ENCODE measurements around the gene ZNF311. TPM values are rescaled to one million over a fixed set of nuclear protein-coding genes. Genes with fewer than 3 reads are reported as not detected.

Gene ZNF311
- total RNA-seq, 1 experiment from 2014 or later, result 0.57 TPM

DNA sequence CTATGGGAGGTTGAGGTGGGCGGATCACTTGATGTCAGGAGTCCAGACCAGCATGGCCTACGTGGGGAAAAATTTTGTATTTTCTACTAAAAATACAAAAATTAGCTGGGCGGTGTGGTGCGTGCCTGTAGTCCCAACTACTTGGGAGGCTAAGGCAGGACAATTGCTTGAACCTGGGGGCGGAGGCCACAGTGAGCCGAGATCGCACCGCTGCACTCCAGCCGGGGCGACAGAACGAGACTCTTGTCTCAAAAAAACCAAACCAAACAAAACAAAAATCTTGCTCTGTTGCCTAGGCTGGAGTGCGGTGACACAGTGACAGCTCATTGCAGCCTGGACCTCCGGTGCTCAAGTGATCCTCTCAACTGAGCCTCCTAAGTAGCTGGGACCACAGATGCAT lies 23.7 kb upstream of the ZNF311 start:
- H3K23me2 ChIP-seq (ENCODE audit: insufficient read length, low read depth, low read length, poor library complexity, severe bottlenecking), result no peaks in the 10 kb centered on the region

More for the DNA sequence above, 23.7 kb upstream of the ZNF311 start:
- no peak overlapping the region for H2BK20ac ChIP-seq (ENCODE audit: low read depth, low read length, poor library complexity, severe bottlenecking)
- no peak overlapping the region for H3T11ph ChIP-seq (ENCODE audit: low read length)
- H2AFZ ChIP-seq (ENCODE audit: low read length), result no peak overlapping the region
- Mint-ChIP-seq H3K27ac (no peak overlapping the region; a peak in 1 of 7 replicates), H3K9me3 (no peaks in the 10 kb centered on the region), H3K36me3 (ENCODE audit: insufficient read depth in 1 of 3, low read depth in 3 of 3) (no peaks in the 10 kb centered on the region), H3K27me3 (ENCODE audit: low read depth) (peaks cover 4% of the 10 kb centered on the region; the same call in 1 of the 2 replicates), H3K4me1 (no peaks in the 10 kb centered on the region), H3K4me3 (no peak overlapping the region)
- no peak overlapping the region for H4K8ac ChIP-seq (replicated peaks; ENCODE audit: insufficient read length, low read depth, low read length)
- H3K9ac ChIP-seq (ENCODE audit: extremely low read depth, insufficient read length, low read length), result no peak overlapping the region
- H3K4me2 ChIP-seq (ENCODE audit: insufficient read depth, insufficient read length, low read length), result no peak overlapping the region
- H3K18ac ChIP-seq (ENCODE audit: insufficient read length, low read depth, low read length), result no peak overlapping the region
- H3K79me1 ChIP-seq (ENCODE audit: insufficient read depth, low read depth, low read length, poor library complexity, severe bottlenecking), result no peaks in the 10 kb centered on the region
- no peak overlapping the region for H2BK15ac ChIP-seq (ENCODE audit: low read depth, low read length)
- no peak overlapping the region for H3K23ac ChIP-seq (ENCODE audit: insufficient read length, low read depth, low read length)
- no peak overlapping the region for H2AK5ac ChIP-seq (ENCODE audit: insufficient read length, low read length)
- no peak overlapping the region for H3K14ac ChIP-seq (ENCODE audit: insufficient read depth, low read length)
- no peak overlapping the region for H2BK120ac ChIP-seq (ENCODE audit: low read depth, low read length, poor library complexity, severe bottlenecking)
- no peak for DNase-seq
- TF ChIP-seq, protein P1, sequence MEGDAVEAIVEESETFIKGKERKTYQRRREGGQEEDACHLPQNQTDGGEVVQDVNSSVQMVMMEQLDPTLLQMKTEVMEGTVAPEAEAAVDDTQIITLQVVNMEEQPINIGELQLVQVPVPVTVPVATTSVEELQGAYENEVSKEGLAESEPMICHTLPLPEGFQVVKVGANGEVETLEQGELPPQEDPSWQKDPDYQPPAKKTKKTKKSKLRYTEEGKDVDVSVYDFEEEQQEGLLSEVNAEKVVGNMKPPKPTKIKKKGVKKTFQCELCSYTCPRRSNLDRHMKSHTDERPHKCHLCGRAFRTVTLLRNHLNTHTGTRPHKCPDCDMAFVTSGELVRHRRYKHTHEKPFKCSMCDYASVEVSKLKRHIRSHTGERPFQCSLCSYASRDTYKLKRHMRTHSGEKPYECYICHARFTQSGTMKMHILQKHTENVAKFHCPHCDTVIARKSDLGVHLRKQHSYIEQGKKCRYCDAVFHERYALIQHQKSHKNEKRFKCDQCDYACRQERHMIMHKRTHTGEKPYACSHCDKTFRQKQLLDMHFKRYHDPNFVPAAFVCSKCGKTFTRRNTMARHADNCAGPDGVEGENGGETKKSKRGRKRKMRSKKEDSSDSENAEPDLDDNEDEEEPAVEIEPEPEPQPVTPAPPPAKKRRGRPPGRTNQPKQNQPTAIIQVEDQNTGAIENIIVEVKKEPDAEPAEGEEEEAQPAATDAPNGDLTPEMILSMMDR (conservative IDR thresholded peaks at IDR 0.05), result no peak
- WGBS (ENCODE audit: extremely low coverage, insufficient read length, low lambda C conversion rate), result no CpG with 5 or more reads among the region's 13 CpGs
- H2BK12ac ChIP-seq (ENCODE audit: insufficient read length, low read depth, low read length), result no peak overlapping the region
- no peaks in the 10 kb centered on the region for H3K9me3 ChIP-seq (ENCODE audit: control insufficient read depth, low read depth, low read length)
- H3K27me3 ChIP-seq (ENCODE audit: insufficient read depth, low read length), result no peaks in the 10 kb centered on the region
- no peak overlapping the region for H2BK5ac ChIP-seq (ENCODE audit: insufficient read length, low read length)
- no peaks in the 10 kb centered on the region for H4K20me1 ChIP-seq (ENCODE audit: control insufficient read depth, insufficient read depth, insufficient read length)
- H4K91ac ChIP-seq (ENCODE audit: insufficient read length, low read depth, low read length), result no peak overlapping the region
- no peaks in the 10 kb centered on the region for H3K4me1 ChIP-seq (ENCODE audit: insufficient read depth, low read length)
- H3K4ac ChIP-seq (ENCODE audit: low read depth, low read length), result no peak overlapping the region
- H3K56ac ChIP-seq (ENCODE audit: insufficient read length, low read depth, low read length), result no peak overlapping the region
- H4K5ac ChIP-seq (ENCODE audit: insufficient read length, low read depth, low read length), result no peak overlapping the region
- H3K79me2 ChIP-seq (ENCODE audit: insufficient read depth, low read length), result no peaks in the 10 kb centered on the region
- H3K27ac ChIP-seq (ENCODE audit: insufficient read length, low read depth, low read length), result no peak overlapping the region

All from H9 (cell line).